GM19372 (cell line): ENCODE results near the gene PYHIN1.
A peak's percentile ranks its signal among the peaks of the same experiment; 100 is the strongest.
"Not testable (repeated sequence)": the region's sequence is repeated elsewhere in the genome, so short reads cannot be mapped to it uniquely, and the experiment has no call there.

ENCODE experiments used
- ATAC-seq: cut with Tn5 transposase; IDR thresholded peaks from one replicate; pipeline ENCODE4 v1.9.1; 2021; ENCODE audit warnings: mild to moderate bottlenecking, low read depth, moderate library complexity; ENCODE audit not compliant: unreplicated experiment

The PYHIN1 gene

GRCh38 chr1:158978730-158979129, 47.4 kb downstream of the PYHIN1 start:
- ATAC-seq: no peak

- no peak for ATAC-seq
Observed at GRCh38 chr1:158979229-158979628, 47.9 kb downstream of the PYHIN1 start.

- no peak for ATAC-seq
Observed at GRCh38 chr1:158983235-158983634, 51.9 kb downstream of the PYHIN1 start.

- ATAC-seq: no peak
Observed at GRCh38 chr1:158984386-158984785, 53.0 kb downstream of the PYHIN1 start.

GRCh38 chr1:158989424-158989823, 58.1 kb downstream of the PYHIN1 start:
- ATAC-seq: no peak

- no peak for ATAC-seq
Observed at GRCh38 chr1:158992787-158993312, 61.5 kb downstream of the PYHIN1 start.

- ATAC-seq: no peak
Observed at GRCh38 chr1:158996998-158997397, 65.6 kb downstream of the PYHIN1 start.

- ATAC-seq: no peak
Observed at GRCh38 chr1:158998037-158998780, 66.9 kb downstream of the PYHIN1 start.

GRCh38 chr1:158998781-158999161, 67.4 kb downstream of the PYHIN1 start:
- ATAC-seq: no peak

- no peak for ATAC-seq
Observed at GRCh38 chr1:158999316-159000069, 68.1 kb downstream of the PYHIN1 start.

GRCh38 chr1:159000070-159000409, 68.7 kb downstream of the PYHIN1 start:
- no peak for ATAC-seq

- ATAC-seq: no peak
Observed at GRCh38 chr1:159000625-159001024, 69.3 kb downstream of the PYHIN1 start.

- no peak for ATAC-seq
Observed at GRCh38 chr1:159005161-159005560, 73.8 kb downstream of the PYHIN1 start.

- no peak for ATAC-seq
Observed at GRCh38 chr1:159005676-159006075, 74.3 kb downstream of the PYHIN1 start.

GRCh38 chr1:159006210-159006807, 75.0 kb downstream of the PYHIN1 start:
- not testable (repeated sequence) for ATAC-seq

- ATAC-seq: no peak
Observed at GRCh38 chr1:159007726-159008125, 76.4 kb downstream of the PYHIN1 start.

GRCh38 chr1:159008744-159009188, 77.4 kb downstream of the PYHIN1 start:
- peak; percentile 72 for ATAC-seq

- no peak for ATAC-seq
Observed at GRCh38 chr1:159009287-159009686, 77.9 kb downstream of the PYHIN1 start.

GRCh38 chr1:159009704-159010361, 78.5 kb downstream of the PYHIN1 start, which contains the start of gene IFI16:
Gene IFI16 (plus strand): TSS chr1:159009907. CDS start chr1:159014681, 4,774 bp downstream.
- ATAC-seq: peak; percentile 51

GRCh38 chr1:159010391-159010790, 79.0 kb downstream of the PYHIN1 start:
- no peak for ATAC-seq

GRCh38 chr1:159011001-159011400, 79.6 kb downstream of the PYHIN1 start:
- not testable (repeated sequence) for ATAC-seq
